GM04504 (cell line): Measurements from ENCODE around the gene PITX3.
"Not testable (repeated sequence)": the region's sequence is repeated elsewhere in the genome, so short reads cannot be mapped to it uniquely, and the experiment has no call there.

ENCODE experiments used
- DNase-seq: peaks from one replicate; pipeline ENCODE4 v3.0.0-alpha.2; 2012; ENCODE audit warnings: low read depth

Gene PITX3

GRCh38 chr10:102225646-102226541, 15.4 kb downstream of the PITX3 start, which contains the start of gene ELOVL3:
TSS of gene ELOVL3 (plus strand) at chr10:102226299. CDS start at chr10:102226549, 250 bp downstream.
- peak; percentile 71 for DNase-seq

GRCh38 chr10:102222797-102223196, 18.5 kb downstream of the PITX3 start:
- no peak for DNase-seq

GRCh38 chr10:102220612-102221011, 20.7 kb downstream of the PITX3 start:
- DNase-seq: no peak

- no peak for DNase-seq
Observed at GRCh38 chr10:102219370-102219769, 21.9 kb downstream of the PITX3 start.

GRCh38 chr10:102213599-102213998, 27.7 kb downstream of the PITX3 start:
- not testable (repeated sequence) for DNase-seq

GRCh38 chr10:102211615-102212299, 29.6 kb downstream of the PITX3 start:
- DNase-seq: no peak

GRCh38 chr10:102208311-102209035, 32.8 kb downstream of the PITX3 start:
- DNase-seq: no peak

- DNase-seq: no peak
Observed at GRCh38 chr10:102202386-102202785, 38.9 kb downstream of the PITX3 start.

- DNase-seq: no peak
Observed at GRCh38 chr10:102200751-102201640, 40.3 kb downstream of the PITX3 start.

- no peak for DNase-seq
Observed at GRCh38 chr10:102198027-102198426, 43.3 kb downstream of the PITX3 start.

GRCh38 chr10:102196893-102197292, 44.4 kb downstream of the PITX3 start:
- DNase-seq: no peak

- no peak for DNase-seq
Observed at GRCh38 chr10:102195296-102195870, 45.9 kb downstream of the PITX3 start.

- DNase-seq: no peak
Observed at GRCh38 chr10:102191956-102192355, 49.4 kb downstream of the PITX3 start.

GRCh38 chr10:102188941-102189898, 52.1 kb downstream of the PITX3 start:
- not testable (repeated sequence) for DNase-seq

- no peak for DNase-seq
Observed at GRCh38 chr10:102188298-102188940, 52.9 kb downstream of the PITX3 start.

- DNase-seq: no peak
Observed at GRCh38 chr10:102185811-102186527, 55.3 kb downstream of the PITX3 start.

- DNase-seq: no peak
Observed at GRCh38 chr10:102185272-102185671, 56.0 kb downstream of the PITX3 start.

- no peak for DNase-seq
Observed at GRCh38 chr10:102184606-102185005, 56.7 kb downstream of the PITX3 start.
